Smooth muscle cell (in vitro differentiated cells): ENCODE data around the gene LRMDA. TPM values are rescaled to one million over a fixed set of nuclear protein-coding genes. Genes with fewer than 3 reads are reported as not detected.
A peak's percentile ranks its signal among the peaks of the same experiment; 100 is the strongest.

Experiments
- DNase-seq: peaks from one replicate; lab custom pipeline; 2025; ENCODE audit not compliant: unreplicated experiment; lab: John Stamatoyannopoulos, UW
- H2AFZ ChIP-seq: fragments of 200-600 bp; sonication (generic); 2 replicates; pipeline ENCODE4 v1.6.0; 2016; ENCODE audit warnings: antibody characterized with exemption, low read depth, mild to moderate bottlenecking
- H3F3A ChIP-seq: fragments of 200-600 bp; sonication (generic); 2 replicates; pipeline ENCODE4 v1.6.0; 2017; ENCODE audit warnings: antibody characterized with exemption, low read depth
- H3K27ac ChIP-seq: fragments of 200-600 bp; sonication (generic); 2 replicates; pipeline ENCODE4 v1.5.1; 2016; ENCODE audit warnings: low read depth, mild to moderate bottlenecking
- H3K27me3 ChIP-seq: fragments of 200-600 bp; sonication (generic); 2 replicates; pipeline ENCODE4 v1.6.1; 2016; ENCODE audit warnings: low read depth, mild to moderate bottlenecking
- H3K36me3 ChIP-seq: fragments of 200-600 bp; sonication (generic); 2 replicates; pipeline ENCODE4 v1.5.1; 2016; ENCODE audit warnings: low read depth
- H3K4me1 ChIP-seq: fragments of 200-600 bp; sonication (generic); 2 replicates; pipeline ENCODE4 v1.5.1; 2016; ENCODE audit warnings: low read depth
- H3K4me2 ChIP-seq: fragments of 200-600 bp; sonication (generic); 2 replicates; pipeline ENCODE4 v1.6.0; 2016; ENCODE audit warnings: mild to moderate bottlenecking
- H3K4me3 ChIP-seq: fragments of 200-600 bp; sonication (generic); 2 replicates; pipeline ENCODE4 v1.5.1; 2016; ENCODE audit warnings: mild to moderate bottlenecking
- H3K79me2 ChIP-seq: fragments of 200-600 bp; sonication (generic); 2 replicates; pipeline ENCODE4 v1.6.0; 2016; ENCODE audit warnings: low read depth, mild to moderate bottlenecking
- H3K9ac ChIP-seq: fragments of 200-600 bp; sonication (generic); 2 replicates; pipeline ENCODE4 v1.6.0; 2016; ENCODE audit warnings: low read depth
- H3K9me3 ChIP-seq: fragments of 200-600 bp; sonication (generic); replicated peaks from 2 replicates; pipeline ENCODE4 v1.5.1; 2016; ENCODE audit warnings: low read depth
- H4K20me1 ChIP-seq: fragments of 200-600 bp; sonication (generic); 2 replicates; pipeline ENCODE4 v1.6.0; 2016; ENCODE audit warnings: low read depth
- CTCF ChIP-seq: fragments of 200-600 bp; sonication (generic); IDR thresholded peaks from 2 replicates; pipeline ENCODE4 v1.5.1; 2017; ENCODE audit warnings: borderline replicate concordance, mild to moderate bottlenecking, antibody characterized with exemption; ENCODE audit not compliant: insufficient read depth, poor library complexity, severe bottlenecking
- WGBS: methylation state at CpG from one replicate; pipeline ENCODE4 v1.1.7; 2016; ENCODE audit warnings: low lambda C conversion rate; 5-methylcytosine and 5-hydroxymethylcytosine counted together
- polyA plus RNA-seq: library from polyadenylated mRNA; unstranded; fragments of >200 nt; fragmentation: Nextera tagmentation; extraction: Ambion mirVana; gene quantifications from 2 replicates; pipeline ENCODE4 v1.2.1, GENCODE V29; 2016
- total RNA-seq: library from RNA; depleted of rRNA; stranded (reverse); fragments of >200 nt; gene quantifications from 2 replicates; pipeline ENCODE4 v1.2.3, GENCODE V29; 2014

LRMDA gene
- total and polyA plus RNA-seq, 2 experiments from 2014 or later, result 1.5 to 1.6 TPM

- TF ChIP-seq CTCF, result no peak
- Histone ChIP-seq H3K27ac (no peak overlapping the region), H3K9me3 (no peaks in the 10 kb centered on the region), H3K4me2 (no peak overlapping the region), H3K79me2 (no peaks in the 10 kb centered on the region), H3K36me3 (no peaks in the 10 kb centered on the region), H3F3A (no peaks in the 10 kb centered on the region), H3K9ac (no peak overlapping the region), H4K20me1 (no peaks in the 10 kb centered on the region), H3K27me3 (no peaks in the 10 kb centered on the region), H3K4me3 (no peak overlapping the region), H3K4me1 (no peaks in the 10 kb centered on the region), H2AFZ (no peak overlapping the region)
- no peak for DNase-seq
- 92% methylated on average over 2 of the region's 2 CpGs for WGBS
Measured at GRCh38 chr10:75919913-75920312, 488.5 kb downstream of the LRMDA start.

GRCh38 chr10:75922435-75922834, 491.0 kb downstream of the LRMDA start:
- Histone ChIP-seq H3K4me1 (no peaks in the 10 kb centered on the region), H3K79me2 (no peaks in the 10 kb centered on the region), H4K20me1 (no peaks in the 10 kb centered on the region), H3K36me3 (no peaks in the 10 kb centered on the region), H2AFZ (no peak overlapping the region), H3K27ac (no peak overlapping the region), H3K9me3 (no peaks in the 10 kb centered on the region), H3K9ac (no peak overlapping the region), H3K4me3 (no peak overlapping the region), H3F3A (no peaks in the 10 kb centered on the region), H3K27me3 (no peaks in the 10 kb centered on the region), H3K4me2 (no peak overlapping the region)
- no peak for DNase-seq
- peak; percentile 15 for TF ChIP-seq CTCF

GRCh38 chr10:75924309-75924902, 493.0 kb downstream of the LRMDA start:
- DNase-seq, result no peak
- 84% methylated on average over 9 of the region's 9 CpGs for WGBS
- no peaks in the 10 kb centered on the region for H3F3A ChIP-seq
- no peaks in the 10 kb centered on the region for H3K9me3 ChIP-seq
- H3K9ac ChIP-seq, result no peak overlapping the region
- H4K20me1 ChIP-seq, result no peaks in the 10 kb centered on the region
- no peaks in the 10 kb centered on the region for H3K36me3 ChIP-seq
- no peaks in the 10 kb centered on the region for H3K79me2 ChIP-seq
- H3K4me3 ChIP-seq, result no peak overlapping the region
- no peak overlapping the region for H2AFZ ChIP-seq
- H3K27ac ChIP-seq, result no peak overlapping the region
- no peak overlapping the region for H3K4me2 ChIP-seq
- no peaks in the 10 kb centered on the region for H3K27me3 ChIP-seq
- H3K4me1 ChIP-seq, result no peaks in the 10 kb centered on the region
- no peak for TF ChIP-seq CTCF

- no peaks in the 10 kb centered on the region for H3K9me3 ChIP-seq
- no peak for DNase-seq
- no peak overlapping the region for H3K9ac ChIP-seq
- no peak overlapping the region for H2AFZ ChIP-seq
- no peak overlapping the region for H3K27ac ChIP-seq
- TF ChIP-seq CTCF, result no peak
- H3K4me1 ChIP-seq, result no peaks in the 10 kb centered on the region
- H3K4me2 ChIP-seq, result no peak overlapping the region
- H3K4me3 ChIP-seq, result no peak overlapping the region
- 100% methylated on average over 1 of the region's 1 CpG for WGBS
- H3K27me3 ChIP-seq, result peaks cover 5% of the 10 kb centered on the region
- no peaks in the 10 kb centered on the region for H4K20me1 ChIP-seq
- H3F3A ChIP-seq, result no peaks in the 10 kb centered on the region
- H3K36me3 ChIP-seq, result no peaks in the 10 kb centered on the region
- H3K79me2 ChIP-seq, result no peaks in the 10 kb centered on the region
Measured at GRCh38 chr10:75925999-75926398, 494.6 kb downstream of the LRMDA start.
